Measurements from ENCODE around the gene CYTH4. TPM values are rescaled to one million over a fixed set of nuclear protein-coding genes. Genes with fewer than 3 reads are reported as not detected.

The CYTH4 gene
- total RNA-seq, 1 experiment from 2014 or later: not detected

DNA sequence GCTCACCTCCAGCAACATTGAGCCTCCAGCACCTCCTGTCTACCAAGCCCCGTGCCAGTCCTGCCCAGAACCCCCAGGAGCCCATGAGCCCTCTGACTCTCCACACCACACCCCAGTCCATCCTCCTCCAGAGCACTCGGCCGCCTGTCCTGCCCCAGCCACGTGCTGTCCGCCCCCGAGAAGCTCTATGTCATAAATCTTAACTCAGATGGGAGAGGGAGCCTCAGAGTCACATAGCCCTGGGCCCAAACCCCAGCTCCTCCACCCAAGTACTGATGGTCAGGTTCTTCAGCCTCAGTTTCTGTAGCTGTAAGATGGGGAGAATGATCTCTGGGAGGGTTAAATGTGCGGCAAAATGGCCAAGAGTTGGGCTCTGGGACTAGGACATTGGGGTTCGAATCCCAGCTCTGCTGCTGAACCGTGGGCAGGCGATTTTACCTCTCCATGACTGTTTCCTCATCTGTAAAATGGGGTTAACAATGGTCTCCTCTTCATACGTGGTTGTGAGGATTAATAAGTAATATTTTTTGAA, 27.8 kb downstream of the CYTH4 start:
- ChIA-PET CTCF (interaction anchor here (0.9 kb wide), 1 partner anchor 14 kb away, joined by 3 read pairs; no protein-coding TSS in a partner anchor), POLR2A (ENCODE audit: unreplicated experiment) (no interaction called here)
- Histone ChIP-seq H3K27me3 (ENCODE audit: insufficient read depth, low read depth) (no peaks in the 10 kb centered on the region), H3K4me1 (replicated peaks; ENCODE audit: insufficient read depth) (peaks cover 43% of the 10 kb centered on the region), H3K27ac (no peak overlapping the region), H4K20me1 (ENCODE audit: insufficient read depth) (no peaks in the 10 kb centered on the region), H3K36me3 (ENCODE audit: low read depth) (no peaks in the 10 kb centered on the region), H3K9me2 (ENCODE audit: insufficient read depth) (no peaks in the 10 kb centered on the region), H3K79me2 (ENCODE audit: low read depth) (no peaks in the 10 kb centered on the region), H3K4me3 (no peak overlapping the region), H3F3A (ENCODE audit: insufficient read depth, low read depth) (peaks cover 50% of the 10 kb centered on the region), H3K9me3 (ENCODE audit: insufficient read depth, low read depth) (no peaks in the 10 kb centered on the region), H2AFZ (no peak overlapping the region), H3K4me2 (no peak overlapping the region)
- BruUV-seq (replicated peaks): no TSS peak
- intact Hi-C loops (cut with micrococcal nuclease; ENCODE audit: unreplicated experiment): no loop called here
- DNase-seq: no peak
- TF ChIP-seq EZH2 (IDR thresholded peaks at IDR 0.05; ENCODE audit: low read depth): no peak
- TF ChIP-seq, protein P1, sequence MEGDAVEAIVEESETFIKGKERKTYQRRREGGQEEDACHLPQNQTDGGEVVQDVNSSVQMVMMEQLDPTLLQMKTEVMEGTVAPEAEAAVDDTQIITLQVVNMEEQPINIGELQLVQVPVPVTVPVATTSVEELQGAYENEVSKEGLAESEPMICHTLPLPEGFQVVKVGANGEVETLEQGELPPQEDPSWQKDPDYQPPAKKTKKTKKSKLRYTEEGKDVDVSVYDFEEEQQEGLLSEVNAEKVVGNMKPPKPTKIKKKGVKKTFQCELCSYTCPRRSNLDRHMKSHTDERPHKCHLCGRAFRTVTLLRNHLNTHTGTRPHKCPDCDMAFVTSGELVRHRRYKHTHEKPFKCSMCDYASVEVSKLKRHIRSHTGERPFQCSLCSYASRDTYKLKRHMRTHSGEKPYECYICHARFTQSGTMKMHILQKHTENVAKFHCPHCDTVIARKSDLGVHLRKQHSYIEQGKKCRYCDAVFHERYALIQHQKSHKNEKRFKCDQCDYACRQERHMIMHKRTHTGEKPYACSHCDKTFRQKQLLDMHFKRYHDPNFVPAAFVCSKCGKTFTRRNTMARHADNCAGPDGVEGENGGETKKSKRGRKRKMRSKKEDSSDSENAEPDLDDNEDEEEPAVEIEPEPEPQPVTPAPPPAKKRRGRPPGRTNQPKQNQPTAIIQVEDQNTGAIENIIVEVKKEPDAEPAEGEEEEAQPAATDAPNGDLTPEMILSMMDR (conservative IDR thresholded peaks at IDR 0.05): no peak

DNA sequence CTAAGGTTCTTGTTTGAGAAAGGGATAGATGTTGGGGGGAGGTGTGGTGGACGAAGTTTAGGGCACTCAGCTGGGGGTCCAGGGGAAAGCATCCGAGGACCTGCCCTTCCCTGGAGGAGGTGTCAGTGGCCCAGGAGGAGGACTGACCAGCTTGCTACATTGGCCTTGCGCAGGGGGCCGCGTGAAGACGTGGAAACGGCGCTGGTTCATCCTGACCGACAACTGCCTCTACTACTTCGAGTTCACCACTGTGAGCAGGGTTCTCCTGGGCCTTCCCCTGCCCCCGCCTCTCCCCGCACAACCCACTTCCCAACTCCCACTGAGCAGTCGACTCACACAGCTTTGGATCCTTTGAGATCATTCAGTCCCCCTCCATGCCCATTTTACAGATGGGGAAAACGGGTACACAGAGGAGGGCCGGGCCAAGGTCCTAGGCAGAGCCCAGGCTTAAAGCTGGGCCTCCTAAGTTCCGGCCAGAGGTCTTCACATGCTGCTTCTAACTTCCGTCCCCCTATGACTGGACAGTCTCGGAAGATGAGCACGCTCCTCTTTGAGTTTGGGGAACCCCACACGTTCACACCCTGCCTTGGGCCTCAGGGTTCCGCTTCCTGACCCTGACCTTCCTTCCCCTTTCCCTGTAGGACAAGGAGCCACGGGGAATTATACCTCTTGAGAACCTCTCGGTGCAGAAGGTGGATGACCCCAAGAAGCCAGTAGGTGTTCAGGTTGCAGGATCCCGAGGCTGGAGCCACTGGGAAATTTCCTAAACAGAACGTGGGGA, 28.7 kb downstream of the CYTH4 start:
- no peak overlapping the region for H2AFZ ChIP-seq
- H3K27ac ChIP-seq: no peak overlapping the region
- intact Hi-C loops (cut with micrococcal nuclease; ENCODE audit: unreplicated experiment): no loop called here
- H3K9me2 ChIP-seq (ENCODE audit: insufficient read depth): no peaks in the 10 kb centered on the region
- no peaks in the 10 kb centered on the region for H3K79me2 ChIP-seq (ENCODE audit: low read depth)
- TF ChIP-seq, protein P1 (conservative IDR thresholded peaks at IDR 0.05): no peak
- no peak for TF ChIP-seq EZH2 (IDR thresholded peaks at IDR 0.05; ENCODE audit: low read depth)
- peaks cover 34% of the 10 kb centered on the region for H3K4me1 ChIP-seq (replicated peaks; ENCODE audit: insufficient read depth)
- H3K27me3 ChIP-seq (ENCODE audit: insufficient read depth, low read depth): no peaks in the 10 kb centered on the region
- no peak for DNase-seq
- ChIA-PET POLR2A (ENCODE audit: unreplicated experiment) (no interaction called here), CTCF (no interaction called here)
- no TSS peak for BruUV-seq (replicated peaks)
- H3K4me2 ChIP-seq: no peak overlapping the region
- no peaks in the 10 kb centered on the region for H3K9me3 ChIP-seq (ENCODE audit: insufficient read depth, low read depth)
- H3K36me3 ChIP-seq (ENCODE audit: low read depth): no peaks in the 10 kb centered on the region
- H3K4me3 ChIP-seq: no peak overlapping the region
- peaks cover 41% of the 10 kb centered on the region for H3F3A ChIP-seq (ENCODE audit: insufficient read depth, low read depth)
- no peaks in the 10 kb centered on the region for H4K20me1 ChIP-seq (ENCODE audit: insufficient read depth)

DNA sequence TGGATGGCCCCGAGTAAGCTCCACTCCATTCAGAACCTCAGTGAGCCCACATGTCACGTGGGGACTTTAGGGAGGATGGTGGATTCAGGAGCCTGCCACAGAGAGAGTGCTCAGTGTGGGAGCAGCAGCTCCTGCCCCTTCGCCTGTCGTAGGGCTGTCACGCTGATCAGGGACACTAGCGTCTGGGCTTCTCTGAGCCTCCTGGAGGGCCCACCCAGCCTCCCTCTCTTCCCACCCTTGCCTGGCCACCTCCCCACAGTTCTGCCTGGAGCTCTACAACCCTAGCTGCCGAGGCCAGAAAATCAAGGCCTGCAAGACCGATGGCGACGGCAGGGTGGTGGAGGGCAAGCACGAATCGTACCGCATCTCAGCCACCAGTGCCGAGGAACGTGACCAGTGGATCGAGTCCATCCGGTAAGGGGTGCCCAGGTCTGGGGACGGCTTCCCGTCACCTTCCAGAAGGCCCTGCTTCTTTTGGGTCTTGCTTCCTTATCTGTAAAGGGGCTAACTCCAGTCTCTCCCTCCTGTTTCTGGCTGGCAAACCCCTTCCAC, 29.5 kb downstream of the CYTH4 start:
- H3K4me2 ChIP-seq: no peak overlapping the region
- no peak for DNase-seq
- intact Hi-C loops (cut with micrococcal nuclease; ENCODE audit: unreplicated experiment): no loop called here
- POLR2A ChIA-PET (ENCODE audit: unreplicated experiment): no interaction called here
- no peaks in the 10 kb centered on the region for H3K36me3 ChIP-seq (ENCODE audit: low read depth)
- CTCF ChIA-PET: no interaction called here
- no peak overlapping the region for H3K27ac ChIP-seq
- no peaks in the 10 kb centered on the region for H3K9me2 ChIP-seq (ENCODE audit: insufficient read depth)
- H3K4me1 ChIP-seq (replicated peaks; ENCODE audit: insufficient read depth): peaks cover 29% of the 10 kb centered on the region
- no peak overlapping the region for H2AFZ ChIP-seq
- TF ChIP-seq, protein P1 (conservative IDR thresholded peaks at IDR 0.05): no peak
- no peak for TF ChIP-seq EZH2 (IDR thresholded peaks at IDR 0.05; ENCODE audit: low read depth)
- H3F3A ChIP-seq (ENCODE audit: insufficient read depth, low read depth): peaks cover 40% of the 10 kb centered on the region
- no TSS peak for BruUV-seq (replicated peaks)
- H3K27me3 ChIP-seq (ENCODE audit: insufficient read depth, low read depth): no peaks in the 10 kb centered on the region
- H3K79me2 ChIP-seq (ENCODE audit: low read depth): no peaks in the 10 kb centered on the region
- no peak overlapping the region for H3K4me3 ChIP-seq
- H3K9me3 ChIP-seq (ENCODE audit: insufficient read depth, low read depth): no peaks in the 10 kb centered on the region
- H4K20me1 ChIP-seq (ENCODE audit: insufficient read depth): no peaks in the 10 kb centered on the region
